HG02943 (cell line): ENCODE measurements around the gene RSPRY1.
"Not testable (repeated sequence)": the region's sequence is repeated elsewhere in the genome, so short reads cannot be mapped to it uniquely, and the experiment has no call there.

Experiments
- ATAC-seq: cut with Tn5 transposase; IDR thresholded peaks from one replicate; pipeline ENCODE4 v1.9.1; 2021; ENCODE audit warnings: mild to moderate bottlenecking, low read depth, moderate library complexity; ENCODE audit not compliant: unreplicated experiment

RSPRY1 gene

GRCh38 chr16:57252148-57252721, 66.1 kb downstream of the RSPRY1 start:
- ATAC-seq: no peak

- no peak for ATAC-seq
Measured at GRCh38 chr16:57253466-57253865, 67.3 kb downstream of the RSPRY1 start.

GRCh38 chr16:57255686-57256415, 69.7 kb downstream of the RSPRY1 start:
- no peak for ATAC-seq

- no peak for ATAC-seq
Measured at GRCh38 chr16:57256601-57257395, 70.7 kb downstream of the RSPRY1 start.

GRCh38 chr16:57257455-57258070, 71.4 kb downstream of the RSPRY1 start:
- no peak for ATAC-seq

- ATAC-seq: no peak
Measured at GRCh38 chr16:57258226-57258909, 72.2 kb downstream of the RSPRY1 start.

- ATAC-seq: no peak
Measured at GRCh38 chr16:57258910-57259475, 72.9 kb downstream of the RSPRY1 start.

GRCh38 chr16:57260294-57260929, 74.3 kb downstream of the RSPRY1 start:
- ATAC-seq: no peak

GRCh38 chr16:57261806-57262205, 75.7 kb downstream of the RSPRY1 start:
- no peak for ATAC-seq

- ATAC-seq: no peak
Measured at GRCh38 chr16:57262841-57263540, 76.9 kb downstream of the RSPRY1 start.

- no peak for ATAC-seq
Measured at GRCh38 chr16:57263541-57264351, 77.6 kb downstream of the RSPRY1 start.

- ATAC-seq: no peak
Measured at GRCh38 chr16:57264381-57264780, 78.3 kb downstream of the RSPRY1 start.

GRCh38 chr16:57264950-57265371, 78.8 kb downstream of the RSPRY1 start:
- ATAC-seq: no peak

- no peak for ATAC-seq
Measured at GRCh38 chr16:57265850-57266530, 79.9 kb downstream of the RSPRY1 start.

- no peak for ATAC-seq
Measured at GRCh38 chr16:57266531-57267260, 80.6 kb downstream of the RSPRY1 start.

- not testable (repeated sequence) for ATAC-seq
Measured at GRCh38 chr16:57267343-57267742, 81.2 kb downstream of the RSPRY1 start.
